Suprapubic skin (tissue), 4 donors: ENCODE measurements around the gene UNC13B.

ENCODE experiments used
- EP300 ChIP-seq: sonication (generic); formaldehyde crosslinking; IDR thresholded peaks from one replicate; pipeline ENCODE4 v1.6.1; 2017; ENCODE audit warnings: antibody characterized with exemption
- POLR2A ChIP-seq, 2 donors: fragments of 450-650 bp; IDR thresholded peaks; one replicate each; pipeline ENCODE4 v1.6.1; 2017; ENCODE audit warnings: antibody characterized with exemption in 2 of 2, mild to moderate bottlenecking in 2 of 2, moderate library complexity in 2 of 2
- POLR2AphosphoS5 ChIP-seq, 3 donors: sonication (generic); formaldehyde crosslinking; IDR thresholded peaks; one replicate each; pipeline ENCODE4 v1.6.1; 2017; ENCODE audit warnings: antibody characterized with exemption in 3 of 3
- TF ChIP-seq, protein P1 (sequence below), 2 donors: fragments of 200-600 bp in 1 of 2; fragments of 450-650 bp in 1 of 2; sonication (generic) in 1 of 2; IDR thresholded peaks; one replicate each; pipeline ENCODE4 v1.5.1; 2016 to 2019; ENCODE audit warnings: antibody characterized with exemption in 2 of 2, mild to moderate bottlenecking in 1 of 2, moderate library complexity in 1 of 2

DNA sequence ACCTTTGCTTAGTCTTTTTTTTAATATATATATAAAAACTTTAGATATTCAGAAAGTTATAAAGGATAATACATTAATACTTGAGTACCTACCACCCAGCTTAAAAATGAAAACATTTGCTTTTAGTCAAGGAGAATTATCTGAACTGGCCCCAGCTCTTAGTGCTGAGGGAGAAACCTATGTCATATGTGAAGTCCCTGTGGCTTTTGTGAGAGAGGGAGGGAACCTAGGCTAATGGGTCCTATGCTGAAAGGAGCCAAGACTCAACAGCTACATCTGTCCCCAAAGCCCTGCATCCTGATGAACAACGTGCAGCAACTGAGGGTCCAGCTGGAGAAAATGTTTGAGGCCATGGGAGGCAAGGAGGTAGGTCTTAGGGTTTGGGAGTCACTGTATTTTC lies 236.1 kb downstream of the UNC13B start:
- TF ChIP-seq, protein P1, sequence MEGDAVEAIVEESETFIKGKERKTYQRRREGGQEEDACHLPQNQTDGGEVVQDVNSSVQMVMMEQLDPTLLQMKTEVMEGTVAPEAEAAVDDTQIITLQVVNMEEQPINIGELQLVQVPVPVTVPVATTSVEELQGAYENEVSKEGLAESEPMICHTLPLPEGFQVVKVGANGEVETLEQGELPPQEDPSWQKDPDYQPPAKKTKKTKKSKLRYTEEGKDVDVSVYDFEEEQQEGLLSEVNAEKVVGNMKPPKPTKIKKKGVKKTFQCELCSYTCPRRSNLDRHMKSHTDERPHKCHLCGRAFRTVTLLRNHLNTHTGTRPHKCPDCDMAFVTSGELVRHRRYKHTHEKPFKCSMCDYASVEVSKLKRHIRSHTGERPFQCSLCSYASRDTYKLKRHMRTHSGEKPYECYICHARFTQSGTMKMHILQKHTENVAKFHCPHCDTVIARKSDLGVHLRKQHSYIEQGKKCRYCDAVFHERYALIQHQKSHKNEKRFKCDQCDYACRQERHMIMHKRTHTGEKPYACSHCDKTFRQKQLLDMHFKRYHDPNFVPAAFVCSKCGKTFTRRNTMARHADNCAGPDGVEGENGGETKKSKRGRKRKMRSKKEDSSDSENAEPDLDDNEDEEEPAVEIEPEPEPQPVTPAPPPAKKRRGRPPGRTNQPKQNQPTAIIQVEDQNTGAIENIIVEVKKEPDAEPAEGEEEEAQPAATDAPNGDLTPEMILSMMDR (IDR thresholded peaks at IDR 0.05): no peak
- TF ChIP-seq POLR2A (IDR thresholded peaks at IDR 0.05): no peak
- no peak for TF ChIP-seq EP300
- no peak for TF ChIP-seq POLR2AphosphoS5 (IDR thresholded peaks at IDR 0.05)
